ENCODE measurements around the gene KIAA1671.

The KIAA1671 gene

GRCh38 chr22:25008666-25009065, 56.1 kb downstream of the KIAA1671 start:
- Mint-ChIP-seq H3K36me3 (no peaks in the 10 kb centered on the region), H3K4me3 (no peak overlapping the region), H3K4me1 (no peaks in the 10 kb centered on the region), H3K27ac (no peak overlapping the region), H3K27me3 (no peaks in the 10 kb centered on the region), H3K9me3 (no peaks in the 10 kb centered on the region)
- ATAC-seq = no peak

GRCh38 chr22:25012741-25013143, 60.2 kb downstream of the KIAA1671 start:
- H3K9me3 Mint-ChIP-seq = no peaks in the 10 kb centered on the region
- no peaks in the 10 kb centered on the region for H3K36me3 Mint-ChIP-seq
- H3K4me3 Mint-ChIP-seq = no peak overlapping the region
- no peak overlapping the region for H3K27ac Mint-ChIP-seq
- H3K4me1 Mint-ChIP-seq = no peaks in the 10 kb centered on the region
- H3K27me3 Mint-ChIP-seq = peaks cover 8% of the 10 kb centered on the region
- ATAC-seq = no peak

- no peaks in the 10 kb centered on the region for H3K4me1 Mint-ChIP-seq
- no peaks in the 10 kb centered on the region for H3K9me3 Mint-ChIP-seq
- no peak overlapping the region for H3K27ac Mint-ChIP-seq
- H3K36me3 Mint-ChIP-seq = no peaks in the 10 kb centered on the region
- peaks cover 8% of the 10 kb centered on the region for H3K27me3 Mint-ChIP-seq
- no peak for ATAC-seq
- no peak overlapping the region for H3K4me3 Mint-ChIP-seq
These were observed 61.1 kb downstream of the KIAA1671 start for GRCh38 chr22:25013607-25014006.

GRCh38 chr22:25014896-25015755, 62.6 kb downstream of the KIAA1671 start:
- Mint-ChIP-seq H3K4me3 (no peak overlapping the region), H3K36me3 (no peaks in the 10 kb centered on the region), H3K27ac (no peak overlapping the region), H3K27me3 (peaks cover 8% of the 10 kb centered on the region), H3K9me3 (no peaks in the 10 kb centered on the region), H3K4me1 (no peaks in the 10 kb centered on the region)
- no peak for ATAC-seq

GRCh38 chr22:25016311-25016710, 63.8 kb downstream of the KIAA1671 start:
- H3K9me3 Mint-ChIP-seq = no peaks in the 10 kb centered on the region
- H3K27ac Mint-ChIP-seq = no peak overlapping the region
- no peak overlapping the region for H3K4me3 Mint-ChIP-seq
- no peaks in the 10 kb centered on the region for H3K4me1 Mint-ChIP-seq
- H3K27me3 Mint-ChIP-seq = peaks cover 20% of the 10 kb centered on the region
- H3K36me3 Mint-ChIP-seq = no peaks in the 10 kb centered on the region
- ATAC-seq = no peak

- Mint-ChIP-seq H3K4me3 (no peak overlapping the region), H3K4me1 (no peaks in the 10 kb centered on the region), H3K9me3 (no peaks in the 10 kb centered on the region), H3K36me3 (no peaks in the 10 kb centered on the region), H3K27me3 (peaks cover 25% of the 10 kb centered on the region), H3K27ac (no peak overlapping the region)
- no peak for ATAC-seq
These were observed 65.5 kb downstream of the KIAA1671 start for GRCh38 chr22:25018009-25018408.

- no peaks in the 10 kb centered on the region for H3K4me1 Mint-ChIP-seq
- H3K27me3 Mint-ChIP-seq = peaks cover 25% of the 10 kb centered on the region
- H3K4me3 Mint-ChIP-seq = no peak overlapping the region
- no peak for ATAC-seq
- H3K27ac Mint-ChIP-seq = no peak overlapping the region
- no peaks in the 10 kb centered on the region for H3K36me3 Mint-ChIP-seq
- no peaks in the 10 kb centered on the region for H3K9me3 Mint-ChIP-seq
These were observed 67.1 kb downstream of the KIAA1671 start for GRCh38 chr22:25019427-25020184.

GRCh38 chr22:25021409-25021808, 68.9 kb downstream of the KIAA1671 start:
- H3K36me3 Mint-ChIP-seq = no peaks in the 10 kb centered on the region
- no peak overlapping the region for H3K4me3 Mint-ChIP-seq
- H3K27ac Mint-ChIP-seq = no peak overlapping the region
- no peaks in the 10 kb centered on the region for H3K4me1 Mint-ChIP-seq
- ATAC-seq = no peak
- H3K27me3 Mint-ChIP-seq = peaks cover 19% of the 10 kb centered on the region
- H3K9me3 Mint-ChIP-seq = no peaks in the 10 kb centered on the region

GRCh38 chr22:25021976-25022711, 69.6 kb downstream of the KIAA1671 start:
- H3K27me3 Mint-ChIP-seq = peaks cover 17% of the 10 kb centered on the region
- no peak overlapping the region for H3K4me3 Mint-ChIP-seq
- H3K4me1 Mint-ChIP-seq = no peaks in the 10 kb centered on the region
- no peaks in the 10 kb centered on the region for H3K9me3 Mint-ChIP-seq
- H3K36me3 Mint-ChIP-seq = no peaks in the 10 kb centered on the region
- H3K27ac Mint-ChIP-seq = no peak overlapping the region
- ATAC-seq = no peak

GRCh38 chr22:25023879-25024278, 71.4 kb downstream of the KIAA1671 start:
- no peak overlapping the region for H3K4me3 Mint-ChIP-seq
- no peaks in the 10 kb centered on the region for H3K9me3 Mint-ChIP-seq
- no peaks in the 10 kb centered on the region for H3K4me1 Mint-ChIP-seq
- peaks cover 17% of the 10 kb centered on the region for H3K27me3 Mint-ChIP-seq
- no peak overlapping the region for H3K27ac Mint-ChIP-seq
- H3K36me3 Mint-ChIP-seq = no peaks in the 10 kb centered on the region
- ATAC-seq = no peak

GRCh38 chr22:25024895-25025294, 72.4 kb downstream of the KIAA1671 start:
- no peak overlapping the region for H3K27ac Mint-ChIP-seq
- no peak overlapping the region for H3K4me3 Mint-ChIP-seq
- peaks cover 17% of the 10 kb centered on the region for H3K27me3 Mint-ChIP-seq

GRCh38 chr22:25025491-25026400, 73.2 kb downstream of the KIAA1671 start:
- Mint-ChIP-seq H3K27me3 (peaks cover 10% of the 10 kb centered on the region), H3K36me3 (no peaks in the 10 kb centered on the region), H3K4me3 (no peak overlapping the region), H3K4me1 (no peaks in the 10 kb centered on the region), H3K9me3 (no peaks in the 10 kb centered on the region), H3K27ac (no peak overlapping the region)
- ATAC-seq = no peak

More at GRCh38 chr22:25024895-25025294, 72.4 kb downstream of the KIAA1671 start:
- no peaks in the 10 kb centered on the region for H3K9me3 Mint-ChIP-seq
- no peaks in the 10 kb centered on the region for H3K4me1 Mint-ChIP-seq
- no peaks in the 10 kb centered on the region for H3K36me3 Mint-ChIP-seq
- no peak for ATAC-seq

GRCh38 chr22:25027043-25027906, 74.8 kb downstream of the KIAA1671 start:
- Mint-ChIP-seq H3K27me3 (no peaks in the 10 kb centered on the region), H3K4me3 (no peak overlapping the region), H3K4me1 (no peaks in the 10 kb centered on the region), H3K36me3 (no peaks in the 10 kb centered on the region), H3K27ac (no peak overlapping the region), H3K9me3 (no peaks in the 10 kb centered on the region)
- ATAC-seq = no peak

All from stimulated activated memory B cell treated with anti-CD40 and anti-IgM and Interleukin-4, amounts not matched to agents 10 μg/mL and 1 μg/mL and 100 μg/mL, for 72 hours (primary cell).